Endothelial cell (in vitro differentiated cells): ENCODE results near the gene CTCF. TPM values are rescaled to one million over a fixed set of nuclear protein-coding genes. Genes with fewer than 3 reads are reported as not detected.
"Not testable (repeated sequence)": the region's sequence is repeated elsewhere in the genome, so short reads cannot be mapped to it uniquely, and the experiment has no call there.

ENCODE experiments used
- DNase-seq: peaks from one replicate; pipeline ENCODE4 v3.0.0; 2021; ENCODE audit warnings: low spot score
- H3K27ac Mint-ChIP-seq: one replicate; pipeline ENCODE4 v1.8.0; 2021; ENCODE audit warnings: mixed read lengths, inconsistent platforms; ENCODE audit not compliant: unreplicated experiment
- H3K27me3 Mint-ChIP-seq: one replicate; pipeline ENCODE4 v1.8.0; 2021; ENCODE audit warnings: mild to moderate bottlenecking, moderate library complexity, mixed read lengths, inconsistent platforms; ENCODE audit not compliant: unreplicated experiment
- H3K36me3 Mint-ChIP-seq: one replicate; pipeline ENCODE4 v1.8.0; 2021; ENCODE audit warnings: mild to moderate bottlenecking, low read depth, mixed read lengths, inconsistent platforms; ENCODE audit not compliant: unreplicated experiment
- H3K4me1 Mint-ChIP-seq: one replicate; pipeline ENCODE4 v1.8.0; 2021; ENCODE audit warnings: mild to moderate bottlenecking, mixed read lengths, inconsistent platforms; ENCODE audit not compliant: unreplicated experiment
- H3K4me3 Mint-ChIP-seq: one replicate; pipeline ENCODE4 v1.8.0; 2021; ENCODE audit warnings: mild to moderate bottlenecking, mixed read lengths, inconsistent platforms; ENCODE audit not compliant: unreplicated experiment
- H3K9me3 Mint-ChIP-seq: one replicate; pipeline ENCODE4 v1.8.0; 2021; ENCODE audit warnings: mixed read lengths, inconsistent platforms; ENCODE audit not compliant: unreplicated experiment
- total RNA-seq: library from RNA; stranded (reverse); fragmentation: NEBNext Ultra II Directional; extraction: Animal tissue kit (Norgen Biotek cat#: 25700); gene quantifications from one replicate; pipeline ENCODE4 v1.2.1, GENCODE V29; 2021; ENCODE audit not compliant: unreplicated experiment
- TF ChIP-seq, protein P1 (sequence below): fragments of 200-600 bp; sonication (generic); IDR thresholded peaks from one replicate; pipeline ENCODE4 v1.5.0; 2021; ENCODE audit warnings: antibody characterized with exemption; ENCODE audit not compliant: unreplicated experiment

CTCF gene
- total RNA-seq, 1 donor from 2014 or later = 40.1 TPM

- H3K4me1 Mint-ChIP-seq = peaks cover 28% of the 10 kb centered on the region
- peak overlapping the region; percentile 90 for H3K4me3 Mint-ChIP-seq
- no peaks in the 10 kb centered on the region for H3K9me3 Mint-ChIP-seq
- no peak for DNase-seq
- H3K27ac Mint-ChIP-seq = peak overlapping the region; percentile 52
- peaks cover 34% of the 10 kb centered on the region for H3K27me3 Mint-ChIP-seq
- TF ChIP-seq, protein P1, sequence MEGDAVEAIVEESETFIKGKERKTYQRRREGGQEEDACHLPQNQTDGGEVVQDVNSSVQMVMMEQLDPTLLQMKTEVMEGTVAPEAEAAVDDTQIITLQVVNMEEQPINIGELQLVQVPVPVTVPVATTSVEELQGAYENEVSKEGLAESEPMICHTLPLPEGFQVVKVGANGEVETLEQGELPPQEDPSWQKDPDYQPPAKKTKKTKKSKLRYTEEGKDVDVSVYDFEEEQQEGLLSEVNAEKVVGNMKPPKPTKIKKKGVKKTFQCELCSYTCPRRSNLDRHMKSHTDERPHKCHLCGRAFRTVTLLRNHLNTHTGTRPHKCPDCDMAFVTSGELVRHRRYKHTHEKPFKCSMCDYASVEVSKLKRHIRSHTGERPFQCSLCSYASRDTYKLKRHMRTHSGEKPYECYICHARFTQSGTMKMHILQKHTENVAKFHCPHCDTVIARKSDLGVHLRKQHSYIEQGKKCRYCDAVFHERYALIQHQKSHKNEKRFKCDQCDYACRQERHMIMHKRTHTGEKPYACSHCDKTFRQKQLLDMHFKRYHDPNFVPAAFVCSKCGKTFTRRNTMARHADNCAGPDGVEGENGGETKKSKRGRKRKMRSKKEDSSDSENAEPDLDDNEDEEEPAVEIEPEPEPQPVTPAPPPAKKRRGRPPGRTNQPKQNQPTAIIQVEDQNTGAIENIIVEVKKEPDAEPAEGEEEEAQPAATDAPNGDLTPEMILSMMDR = no peak
- no peaks in the 10 kb centered on the region for H3K36me3 Mint-ChIP-seq
These were observed 32.7 kb upstream of the CTCF start for GRCh38 chr16:67529582-67530012.

- no peaks in the 10 kb centered on the region for H3K9me3 Mint-ChIP-seq
- peaks cover 28% of the 10 kb centered on the region for H3K4me1 Mint-ChIP-seq
- peak overlapping the region; percentile 77 for H3K27ac Mint-ChIP-seq
- TF ChIP-seq, protein P1 = no peak
- H3K36me3 Mint-ChIP-seq = no peaks in the 10 kb centered on the region
- peaks cover 34% of the 10 kb centered on the region for H3K27me3 Mint-ChIP-seq
- H3K4me3 Mint-ChIP-seq = peak overlapping the region; percentile 90
- no peak for DNase-seq
These were observed 32.0 kb upstream of the CTCF start for GRCh38 chr16:67530013-67530939.

DNA sequence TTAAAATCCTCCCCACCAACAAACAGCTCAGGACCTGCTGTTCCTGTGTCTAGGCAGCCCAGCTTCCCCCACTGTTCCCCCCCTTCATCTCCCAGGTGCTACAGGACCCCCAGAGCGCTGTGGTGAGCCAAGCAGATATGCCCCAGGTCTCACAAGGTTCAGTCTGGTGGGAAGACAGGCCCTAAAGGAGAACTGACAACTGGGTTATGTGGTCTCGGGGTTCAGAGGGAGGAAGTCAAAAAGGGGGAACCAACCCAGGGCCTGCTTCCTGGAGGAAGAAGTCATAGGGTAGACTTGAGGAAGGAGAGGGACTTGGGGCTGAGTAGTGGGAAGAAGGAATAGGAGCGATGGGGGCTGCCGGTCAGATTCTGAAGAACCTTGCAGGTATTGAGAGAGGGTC is 31.1 kb upstream of the CTCF start:
- H3K9me3 Mint-ChIP-seq = no peaks in the 10 kb centered on the region
- H3K4me1 Mint-ChIP-seq = peaks cover 38% of the 10 kb centered on the region
- no peak for DNase-seq
- no peaks in the 10 kb centered on the region for H3K36me3 Mint-ChIP-seq
- H3K27me3 Mint-ChIP-seq = peaks cover 38% of the 10 kb centered on the region
- TF ChIP-seq, protein P1 = no peak
- peak overlapping the region; percentile 76 for H3K4me3 Mint-ChIP-seq
- H3K27ac Mint-ChIP-seq = peak overlapping the region; percentile 67

GRCh38 chr16:67533024-67533560 is 29.2 kb upstream of the CTCF start:
- DNase-seq = no peak
- H3K27ac Mint-ChIP-seq = no peak overlapping the region
- H3K27me3 Mint-ChIP-seq = peaks cover 31% of the 10 kb centered on the region

GRCh38 chr16:67533987-67534386 is 28.3 kb upstream of the CTCF start:
- not testable (repeated sequence) for DNase-seq, H3K36me3 Mint-ChIP-seq, H3K4me3 Mint-ChIP-seq, H3K9me3 Mint-ChIP-seq, H3K27ac Mint-ChIP-seq
- H3K4me1 Mint-ChIP-seq = peaks cover 50% of the 10 kb centered on the region
- peaks cover 33% of the 10 kb centered on the region for H3K27me3 Mint-ChIP-seq

More at GRCh38 chr16:67533024-67533560, 29.2 kb upstream of the CTCF start:
- Mint-ChIP-seq H3K9me3 (no peaks in the 10 kb centered on the region), H3K4me3 (no peak overlapping the region), H3K36me3 (peaks cover 3% of the 10 kb centered on the region), H3K4me1 (peaks cover 47% of the 10 kb centered on the region)
- TF ChIP-seq, protein P1 = no peak
